ENCODE results near the gene DNAH5. TPM values are rescaled to one million over a fixed set of nuclear protein-coding genes. Genes with fewer than 3 reads are reported as not detected.

DNAH5 gene
- total RNA-seq, 4 donors from 2014 or later = under 0.01 to 1.8 (median 0.18) TPM

- Histone ChIP-seq H3K4me3 (no peak overlapping the region), H3K27me3 (no peaks in the 10 kb centered on the region), H3K9me3 (no peaks in the 10 kb centered on the region), H3K27ac (no peak overlapping the region), H3K36me3 (no peaks in the 10 kb centered on the region), H3K4me1 (no peaks in the 10 kb centered on the region)
- DNase-seq = no peak
- TF ChIP-seq POLR2A (IDR thresholded peaks at IDR 0.05) = no peak
- no peak for TF ChIP-seq CTCF (IDR thresholded peaks at IDR 0.05)
- intact Hi-C loops (cut with DNase I; ENCODE audit: low total_unique reads) = no loop called here
Observed at GRCh38 chr5:13943676-13944075, 812 bp downstream of the DNAH5 start.

GRCh38 chr5:13941468-13941867, 3.0 kb downstream of the DNAH5 start:
- Histone ChIP-seq H3K4me1 (no peaks in the 10 kb centered on the region), H3K9me3 (no peaks in the 10 kb centered on the region), H3K27ac (no peak overlapping the region), H3K36me3 (no peaks in the 10 kb centered on the region), H3K4me3 (no peak overlapping the region), H3K27me3 (no peaks in the 10 kb centered on the region)
- intact Hi-C loops (cut with DNase I; ENCODE audit: low total_unique reads) = no loop called here
- DNase-seq = no peak
- no peak for TF ChIP-seq POLR2A (IDR thresholded peaks at IDR 0.05)
- TF ChIP-seq CTCF (IDR thresholded peaks at IDR 0.05) = no peak

GRCh38 chr5:13939638-13940037, 4.8 kb downstream of the DNAH5 start:
- no peaks in the 10 kb centered on the region for H3K36me3 ChIP-seq
- H3K4me1 ChIP-seq = no peaks in the 10 kb centered on the region
- no peaks in the 10 kb centered on the region for H3K27me3 ChIP-seq
- H3K4me3 ChIP-seq = no peak overlapping the region
- no peaks in the 10 kb centered on the region for H3K9me3 ChIP-seq
- no peak overlapping the region for H3K27ac ChIP-seq
- TF ChIP-seq CTCF (IDR thresholded peaks at IDR 0.05) = no peak
- TF ChIP-seq POLR2A (IDR thresholded peaks at IDR 0.05) = no peak
- intact Hi-C loops (cut with DNase I; ENCODE audit: low total_unique reads) = no loop called here
- no peak for DNase-seq

- no peak for TF ChIP-seq POLR2A (IDR thresholded peaks at IDR 0.05)
- TF ChIP-seq CTCF (IDR thresholded peaks at IDR 0.05) = no peak
- DNase-seq = no peak
- intact Hi-C loops (cut with DNase I; ENCODE audit: low total_unique reads) = no loop called here
Observed at GRCh38 chr5:13934921-13935320, 9.6 kb downstream of the DNAH5 start.

GRCh38 chr5:13934125-13934524, 10.4 kb downstream of the DNAH5 start:
- H3K27ac ChIP-seq = no peak overlapping the region
- intact Hi-C loops (cut with DNase I; ENCODE audit: low total_unique reads) = no loop called here
- H3K27me3 ChIP-seq = no peaks in the 10 kb centered on the region
- no peaks in the 10 kb centered on the region for H3K4me1 ChIP-seq
- H3K36me3 ChIP-seq = no peaks in the 10 kb centered on the region
- H3K9me3 ChIP-seq = no peaks in the 10 kb centered on the region
- DNase-seq = no peak
- TF ChIP-seq POLR2A (IDR thresholded peaks at IDR 0.05) = no peak
- no peak for TF ChIP-seq CTCF (IDR thresholded peaks at IDR 0.05)
- no peak overlapping the region for H3K4me3 ChIP-seq

More at GRCh38 chr5:13934921-13935320, 9.6 kb downstream of the DNAH5 start:
- Histone ChIP-seq H3K27me3 (no peaks in the 10 kb centered on the region), H3K4me3 (no peak overlapping the region), H3K4me1 (no peaks in the 10 kb centered on the region), H3K27ac (no peak overlapping the region), H3K36me3 (no peaks in the 10 kb centered on the region), H3K9me3 (no peaks in the 10 kb centered on the region)
